GM12878 (cell line): ENCODE data around the gene PPP1R10. TPM values are rescaled to one million over a fixed set of nuclear protein-coding genes. Genes with fewer than 3 reads are reported as not detected.

Experiments
- ELK1 ChIP-seq: IDR thresholded peaks from 2 replicates; pipeline ENCODE4 v1.6.1; 2012; ENCODE audit warnings: low read depth, low read length, improper control_type of control experiment
- EP300 ChIP-seq, 2 experiments: fragments of 150-350 bp in 1 of 2; IDR thresholded peaks; 2 replicates each; pipeline ENCODE4 v1.6.1; 2011 to 2012; ENCODE audit warnings: low read depth in 2 of 2, low read length in 2 of 2, borderline replicate concordance in 1 of 2, improper control_type of control experiment in 1 of 2, inconsistent platforms in 1 of 2; ENCODE audit not compliant: control insufficient read depth in 1 of 2
- FOS ChIP-seq: IDR thresholded peaks from 3 replicates; pipeline ENCODE4 v1.6.1; 2011; ENCODE audit warnings: borderline replicate concordance; ENCODE audit not compliant: insufficient read length; ENCODE audit errors: extremely low read depth
- FOXM1 ChIP-seq: IDR thresholded peaks from 2 replicates; pipeline ENCODE4 v1.6.1; 2012; ENCODE audit warnings: low read depth, mild to moderate bottlenecking, inconsistent platforms, low read length, moderate library complexity
- NFYA ChIP-seq: IDR thresholded peaks from 2 replicates; pipeline ENCODE4 v1.6.1; 2011; ENCODE audit warnings: low read depth, mild to moderate bottlenecking, low read length, improper control_type of control experiment, borderline replicate concordance
- RELA ChIP-seq: fragments of 450-650 bp; IDR thresholded peaks from 2 replicates; pipeline ENCODE4 v1.8.0; 2014; ENCODE audit warnings: borderline replicate concordance; ENCODE audit not compliant: partially characterized antibody
- SIX5 ChIP-seq: IDR thresholded peaks from 2 replicates; pipeline ENCODE4 v1.6.1; 2011; ENCODE audit warnings: mild to moderate bottlenecking, low read depth, low read length, moderate library complexity; ENCODE audit not compliant: severe bottlenecking
- ZNF592 ChIP-seq: fragments of 450-650 bp; IDR thresholded peaks from 2 replicates; pipeline ENCODE4 v1.6.1; 2017; ENCODE audit warnings: mild to moderate bottlenecking, moderate library complexity
- polyA plus RNA-seq, 11 experiments: library from polyadenylated mRNA; depleted of rRNA in 4 of 11; unstranded in 6 of 11; stranded (reverse) in 5 of 11; fragments of >200 nt; fragmentation: Nextera tagmentation in 4 of 11; fragmentation: Illumina TruSeq in 1 of 11; extraction: Ambion mirVana in 4 of 11; extraction: Trizol in 1 of 11; gene quantifications; 1 replicate in 1 of 11; 2 replicates in 10 of 11; pipeline versions ENCODE4 v1.2.1 to v1.2.3, GENCODE V29; 2011 to 2016; ENCODE audit warnings: inconsistent platforms in 2 of 11, missing spikeins in 2 of 11, low read depth in 1 of 11
- total RNA-seq, 4 experiments: library from RNA; depleted of rRNA in 3 of 4; stranded (reverse); fragments of >200 nt in 3 of 4; fragmentation: Illumina TruSeq in 1 of 4; extraction: Trizol in 1 of 4; gene quantifications; 2 replicates each; pipeline versions ENCODE4 v1.2.1 to v1.2.3, GENCODE V29; 2013 to 2021
- TF ChIP-seq, protein P1 (sequence below): IDR thresholded peaks from 2 replicates; pipeline ENCODE4 v1.6.1; 2012; ENCODE audit warnings: mild to moderate bottlenecking, low read depth, low read length
- TF ChIP-seq, protein P2 (sequence below): fragments of 450-650 bp; IDR thresholded peaks from 2 replicates; pipeline ENCODE4 v1.6.1; 2017; ENCODE audit warnings: mild to moderate bottlenecking, moderate library complexity
- TF ChIP-seq, protein P3 (sequence below): fragments of 450-650 bp; conservative IDR thresholded peaks from 2 replicates; pipeline ENCODE4 v1.6.1; 2017; ENCODE audit warnings: mild to moderate bottlenecking, moderate library complexity

The PPP1R10 gene
- total and polyA plus RNA-seq, 10 of the 15 experiments (the other 5 are each of a cell fraction or from before 2014, with no cell fraction given): 11.3 to 83.8 (median 41.2) TPM

GRCh38 chr6:30626484-30627366, 9.7 kb upstream of the PPP1R10 start, which contains the start of gene ATAT1 (continued):
- TF ChIP-seq, protein P1, sequence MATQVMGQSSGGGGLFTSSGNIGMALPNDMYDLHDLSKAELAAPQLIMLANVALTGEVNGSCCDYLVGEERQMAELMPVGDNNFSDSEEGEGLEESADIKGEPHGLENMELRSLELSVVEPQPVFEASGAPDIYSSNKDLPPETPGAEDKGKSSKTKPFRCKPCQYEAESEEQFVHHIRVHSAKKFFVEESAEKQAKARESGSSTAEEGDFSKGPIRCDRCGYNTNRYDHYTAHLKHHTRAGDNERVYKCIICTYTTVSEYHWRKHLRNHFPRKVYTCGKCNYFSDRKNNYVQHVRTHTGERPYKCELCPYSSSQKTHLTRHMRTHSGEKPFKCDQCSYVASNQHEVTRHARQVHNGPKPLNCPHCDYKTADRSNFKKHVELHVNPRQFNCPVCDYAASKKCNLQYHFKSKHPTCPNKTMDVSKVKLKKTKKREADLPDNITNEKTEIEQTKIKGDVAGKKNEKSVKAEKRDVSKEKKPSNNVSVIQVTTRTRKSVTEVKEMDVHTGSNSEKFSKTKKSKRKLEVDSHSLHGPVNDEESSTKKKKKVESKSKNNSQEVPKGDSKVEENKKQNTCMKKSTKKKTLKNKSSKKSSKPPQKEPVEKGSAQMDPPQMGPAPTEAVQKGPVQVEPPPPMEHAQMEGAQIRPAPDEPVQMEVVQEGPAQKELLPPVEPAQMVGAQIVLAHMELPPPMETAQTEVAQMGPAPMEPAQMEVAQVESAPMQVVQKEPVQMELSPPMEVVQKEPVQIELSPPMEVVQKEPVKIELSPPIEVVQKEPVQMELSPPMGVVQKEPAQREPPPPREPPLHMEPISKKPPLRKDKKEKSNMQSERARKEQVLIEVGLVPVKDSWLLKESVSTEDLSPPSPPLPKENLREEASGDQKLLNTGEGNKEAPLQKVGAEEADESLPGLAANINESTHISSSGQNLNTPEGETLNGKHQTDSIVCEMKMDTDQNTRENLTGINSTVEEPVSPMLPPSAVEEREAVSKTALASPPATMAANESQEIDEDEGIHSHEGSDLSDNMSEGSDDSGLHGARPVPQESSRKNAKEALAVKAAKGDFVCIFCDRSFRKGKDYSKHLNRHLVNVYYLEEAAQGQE: no peak
- no peak for TF ChIP-seq FOXM1
- TF ChIP-seq FOS: no peak
- TF ChIP-seq RELA: no peak
- TF ChIP-seq NFYA: no peak
- TF ChIP-seq SIX5: no peak
- peak; percentile 38 for TF ChIP-seq ELK1
- TF ChIP-seq EP300 (IDR thresholded peaks at IDR 0.05; ENCODE audit: borderline replicate concordance in 1 of 2, control insufficient read depth in 1 of 2, low read depth in 2 of 2, low read length in 2 of 2): no peak
- TF ChIP-seq, protein P2, sequence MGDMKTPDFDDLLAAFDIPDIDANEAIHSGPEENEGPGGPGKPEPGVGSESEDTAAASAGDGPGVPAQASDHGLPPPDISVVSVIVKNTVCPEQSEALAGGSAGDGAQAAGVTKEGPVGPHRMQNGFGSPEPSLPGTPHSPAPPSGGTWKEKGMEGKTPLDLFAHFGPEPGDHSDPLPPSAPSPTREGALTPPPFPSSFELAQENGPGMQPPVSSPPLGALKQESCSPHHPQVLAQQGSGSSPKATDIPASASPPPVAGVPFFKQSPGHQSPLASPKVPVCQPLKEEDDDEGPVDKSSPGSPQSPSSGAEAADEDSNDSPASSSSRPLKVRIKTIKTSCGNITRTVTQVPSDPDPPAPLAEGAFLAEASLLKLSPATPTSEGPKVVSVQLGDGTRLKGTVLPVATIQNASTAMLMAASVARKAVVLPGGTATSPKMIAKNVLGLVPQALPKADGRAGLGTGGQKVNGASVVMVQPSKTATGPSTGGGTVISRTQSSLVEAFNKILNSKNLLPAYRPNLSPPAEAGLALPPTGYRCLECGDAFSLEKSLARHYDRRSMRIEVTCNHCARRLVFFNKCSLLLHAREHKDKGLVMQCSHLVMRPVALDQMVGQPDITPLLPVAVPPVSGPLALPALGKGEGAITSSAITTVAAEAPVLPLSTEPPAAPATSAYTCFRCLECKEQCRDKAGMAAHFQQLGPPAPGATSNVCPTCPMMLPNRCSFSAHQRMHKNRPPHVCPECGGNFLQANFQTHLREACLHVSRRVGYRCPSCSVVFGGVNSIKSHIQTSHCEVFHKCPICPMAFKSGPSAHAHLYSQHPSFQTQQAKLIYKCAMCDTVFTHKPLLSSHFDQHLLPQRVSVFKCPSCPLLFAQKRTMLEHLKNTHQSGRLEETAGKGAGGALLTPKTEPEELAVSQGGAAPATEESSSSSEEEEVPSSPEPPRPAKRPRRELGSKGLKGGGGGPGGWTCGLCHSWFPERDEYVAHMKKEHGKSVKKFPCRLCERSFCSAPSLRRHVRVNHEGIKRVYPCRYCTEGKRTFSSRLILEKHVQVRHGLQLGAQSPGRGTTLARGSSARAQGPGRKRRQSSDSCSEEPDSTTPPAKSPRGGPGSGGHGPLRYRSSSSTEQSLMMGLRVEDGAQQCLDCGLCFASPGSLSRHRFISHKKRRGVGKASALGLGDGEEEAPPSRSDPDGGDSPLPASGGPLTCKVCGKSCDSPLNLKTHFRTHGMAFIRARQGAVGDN: peak; percentile 76; the same call in 1 of the 2 replicates
- TF ChIP-seq ZNF592: no peak
- TF ChIP-seq, protein P3, sequence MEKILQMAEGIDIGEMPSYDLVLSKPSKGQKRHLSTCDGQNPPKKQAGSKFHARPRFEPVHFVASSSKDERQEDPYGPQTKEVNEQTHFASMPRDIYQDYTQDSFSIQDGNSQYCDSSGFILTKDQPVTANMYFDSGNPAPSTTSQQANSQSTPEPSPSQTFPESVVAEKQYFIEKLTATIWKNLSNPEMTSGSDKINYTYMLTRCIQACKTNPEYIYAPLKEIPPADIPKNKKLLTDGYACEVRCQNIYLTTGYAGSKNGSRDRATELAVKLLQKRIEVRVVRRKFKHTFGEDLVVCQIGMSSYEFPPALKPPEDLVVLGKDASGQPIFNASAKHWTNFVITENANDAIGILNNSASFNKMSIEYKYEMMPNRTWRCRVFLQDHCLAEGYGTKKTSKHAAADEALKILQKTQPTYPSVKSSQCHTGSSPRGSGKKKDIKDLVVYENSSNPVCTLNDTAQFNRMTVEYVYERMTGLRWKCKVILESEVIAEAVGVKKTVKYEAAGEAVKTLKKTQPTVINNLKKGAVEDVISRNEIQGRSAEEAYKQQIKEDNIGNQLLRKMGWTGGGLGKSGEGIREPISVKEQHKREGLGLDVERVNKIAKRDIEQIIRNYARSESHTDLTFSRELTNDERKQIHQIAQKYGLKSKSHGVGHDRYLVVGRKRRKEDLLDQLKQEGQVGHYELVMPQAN: peak; percentile 89
